Limb (tissue), 2 donors: ENCODE results near the gene GABRG3.

Source experiments
- DNase-seq, 2 donors: peaks; one replicate each; pipeline ENCODE4 v3.0.0-alpha.2; 2016; ENCODE audit errors: extremely low spot score in 2 of 2

The GABRG3 gene

GRCh38 chr15:26970712-26971210, at the start of gene GABRG3:
Gene GABRG3 (plus strand): TSS chr15:26971181.
- peak in 1 of 2 donors; percentile 68 for DNase-seq

DNA sequence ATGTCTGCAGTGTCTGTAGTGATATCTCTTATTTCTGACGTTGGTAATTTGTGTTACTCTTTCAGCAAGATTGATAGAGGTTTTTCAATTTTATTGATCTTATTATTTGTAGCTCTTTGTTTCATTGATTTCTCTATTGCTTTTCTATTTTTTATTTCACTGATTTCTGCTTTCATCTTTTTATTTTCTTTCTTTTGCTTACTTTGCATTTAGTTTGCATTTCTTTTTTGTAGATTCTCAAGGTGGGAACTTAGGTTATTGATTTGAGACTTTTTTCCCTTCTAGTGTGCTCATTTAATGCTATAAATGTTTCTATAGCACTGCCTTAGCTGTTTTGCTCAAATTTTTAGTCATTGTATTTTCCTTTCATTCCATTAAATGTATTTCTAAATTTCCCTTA, 49.5 kb upstream of the GABRG3 start:
- no peak for DNase-seq

- no peak for DNase-seq
Observed at GRCh38 chr15:26926081-26926480, 44.9 kb upstream of the GABRG3 start.

DNA sequence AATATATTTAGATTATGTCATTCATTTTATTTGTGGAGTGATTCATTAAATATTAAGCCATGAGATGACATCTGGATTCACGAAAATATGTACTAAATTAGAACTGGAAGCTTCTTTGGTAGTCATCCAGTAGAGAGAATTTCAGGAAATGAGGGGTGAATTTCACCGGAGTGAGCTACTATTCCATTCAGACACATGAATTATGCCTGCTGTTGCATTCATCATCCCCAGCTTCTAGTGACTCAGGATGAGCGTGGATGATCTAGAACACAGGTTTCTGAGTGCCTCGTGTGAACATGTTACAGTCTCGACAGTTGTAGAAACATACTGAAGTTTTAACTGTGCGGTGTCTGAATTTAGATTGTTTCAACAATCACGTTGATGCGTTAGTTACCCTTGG, 42.9 kb upstream of the GABRG3 start:
- DNase-seq, result no peak

- no peak for DNase-seq
Observed at GRCh38 chr15:26929588-26929987, 41.4 kb upstream of the GABRG3 start.

DNA sequence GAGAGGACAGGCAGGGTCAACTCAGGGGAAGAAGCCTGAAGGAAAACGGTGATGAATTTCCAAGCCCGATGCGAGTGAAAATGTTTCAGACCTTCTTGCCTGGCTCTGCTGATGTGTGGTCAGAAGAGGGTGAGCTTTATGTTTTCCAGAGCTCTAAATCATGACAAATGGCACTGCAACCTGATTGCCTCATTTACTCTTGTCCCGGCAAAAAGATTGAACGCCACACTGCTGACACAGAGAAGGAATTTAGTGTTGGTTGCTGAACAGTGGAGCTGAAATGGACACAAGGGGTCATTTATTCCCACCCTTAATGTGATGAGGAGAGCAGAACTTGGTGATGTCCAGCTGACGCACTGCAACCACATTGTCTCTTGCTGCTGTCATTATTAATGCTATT, 36.1 kb upstream of the GABRG3 start:
- no peak for DNase-seq

DNA sequence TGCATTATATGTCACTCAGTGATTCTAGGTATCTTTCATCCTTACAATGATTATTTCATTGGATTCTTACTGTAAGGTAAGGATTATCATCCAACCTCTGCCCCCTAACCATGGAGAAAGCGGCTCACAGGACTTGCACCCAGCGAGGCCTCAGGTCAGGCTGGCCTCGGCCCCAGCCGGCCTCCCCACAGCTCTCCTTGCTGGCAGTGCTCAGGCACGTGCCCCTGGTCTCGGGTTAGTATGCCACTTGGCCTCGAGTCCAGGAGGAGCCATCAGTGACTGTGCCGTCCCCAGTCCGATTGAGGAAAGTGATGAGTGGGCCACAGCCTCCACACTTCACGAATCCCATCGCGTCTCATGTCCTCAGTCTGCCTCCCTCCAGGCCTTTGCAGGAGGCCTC, 35.7 kb upstream of the GABRG3 start:
- DNase-seq, result no peak

DNA sequence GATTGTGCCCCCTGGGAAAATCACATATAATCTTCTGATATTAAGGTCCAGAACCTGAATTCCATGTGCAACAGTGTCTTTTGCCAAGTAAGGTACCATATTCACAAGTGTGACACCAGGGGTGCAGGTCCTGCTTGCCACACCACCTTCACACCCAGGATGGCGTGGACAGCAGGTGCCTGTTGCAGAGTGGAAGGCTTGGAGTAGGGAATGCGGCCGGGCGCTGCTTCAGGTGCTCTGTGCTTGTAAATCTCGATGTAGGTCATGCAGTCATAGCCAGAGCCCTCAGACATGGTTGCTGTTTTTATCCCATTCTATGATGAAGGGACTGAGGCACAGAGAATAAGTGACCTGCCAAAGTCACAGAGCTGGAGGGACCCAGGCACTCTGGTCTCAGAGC, 34.5 kb upstream of the GABRG3 start:
- DNase-seq, result no peak

- DNase-seq, result no peak
Observed at GRCh38 chr15:26937134-26937533, 33.8 kb upstream of the GABRG3 start.

DNA sequence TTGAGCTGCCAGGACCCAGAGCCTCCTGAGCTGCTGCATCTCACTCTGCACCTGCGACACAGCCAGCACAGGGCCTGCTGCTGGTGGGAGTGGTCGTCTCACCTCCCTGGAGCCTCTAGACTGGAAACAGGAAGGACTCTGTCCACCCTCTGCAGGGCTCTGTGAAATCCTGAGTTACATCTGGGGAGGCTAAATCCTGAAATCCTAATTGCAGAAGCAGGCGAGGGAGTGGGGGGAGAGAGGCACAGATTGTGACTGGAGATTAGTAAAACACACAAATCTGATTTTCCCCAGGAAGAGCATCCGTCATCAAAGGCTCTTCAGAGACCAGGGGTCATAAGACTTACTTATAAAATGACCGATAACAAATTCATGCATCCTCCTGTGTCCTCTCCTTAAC, 31.6 kb upstream of the GABRG3 start:
- no peak for DNase-seq

DNA sequence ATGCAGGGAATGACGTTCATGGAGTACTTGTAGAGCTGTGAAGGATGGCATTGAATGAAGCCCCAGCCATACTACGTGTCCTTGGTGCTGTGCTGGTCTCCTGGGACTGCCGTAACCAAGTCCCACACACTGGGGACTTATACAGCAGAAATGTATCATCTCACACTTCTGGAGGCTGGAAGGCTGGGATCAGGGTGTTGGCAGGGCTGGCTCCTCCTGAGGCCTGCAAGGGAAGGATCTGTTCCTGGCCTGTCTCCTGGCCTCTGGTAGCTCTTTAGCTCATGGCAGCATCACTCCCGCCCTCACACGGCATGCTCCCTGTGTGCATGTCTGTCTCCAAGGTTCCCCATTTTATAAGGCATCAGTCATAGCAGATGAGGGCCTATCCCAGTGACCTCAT, 29.5 kb upstream of the GABRG3 start:
- no peak for DNase-seq

GRCh38 chr15:26943866-26944265, 27.1 kb upstream of the GABRG3 start:
- no peak for DNase-seq

- no peak for DNase-seq
Observed at GRCh38 chr15:26945046-26945445, 25.9 kb upstream of the GABRG3 start.

GRCh38 chr15:26950001-26950400, 21.0 kb upstream of the GABRG3 start:
- no peak for DNase-seq

DNA sequence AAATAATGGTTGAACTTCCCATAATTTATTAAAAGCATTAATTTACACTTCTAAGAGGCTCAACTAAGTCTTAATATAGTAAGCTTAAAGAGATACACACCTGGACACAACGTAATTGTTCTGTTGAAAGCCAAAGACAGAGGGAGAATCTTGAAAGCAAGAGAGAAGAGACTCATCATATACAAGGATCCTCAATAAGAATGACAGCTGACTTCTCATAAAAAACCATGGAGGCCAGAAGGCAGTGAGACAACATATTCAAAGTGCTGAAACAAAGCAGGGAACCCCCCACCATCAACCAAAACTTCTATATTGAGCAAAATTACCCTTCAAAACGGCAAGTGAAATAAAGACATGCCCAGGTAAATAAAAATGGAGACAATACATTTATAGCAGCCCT, 16.6 kb upstream of the GABRG3 start:
- no peak for DNase-seq

GRCh38 chr15:26967719-26968269, 3.2 kb upstream of the GABRG3 start:
- peak; percentile 53 to 82 for DNase-seq

GRCh38 chr15:26968806-26969205, 2.2 kb upstream of the GABRG3 start:
- no peak for DNase-seq

GRCh38 chr15:26971271-26972018, 464 bp downstream of the GABRG3 start:
- peak in 1 of 2 donors; percentile 53 for DNase-seq

- no peak for DNase-seq
Observed at GRCh38 chr15:26972636-26973035, 1.7 kb downstream of the GABRG3 start.

DNA sequence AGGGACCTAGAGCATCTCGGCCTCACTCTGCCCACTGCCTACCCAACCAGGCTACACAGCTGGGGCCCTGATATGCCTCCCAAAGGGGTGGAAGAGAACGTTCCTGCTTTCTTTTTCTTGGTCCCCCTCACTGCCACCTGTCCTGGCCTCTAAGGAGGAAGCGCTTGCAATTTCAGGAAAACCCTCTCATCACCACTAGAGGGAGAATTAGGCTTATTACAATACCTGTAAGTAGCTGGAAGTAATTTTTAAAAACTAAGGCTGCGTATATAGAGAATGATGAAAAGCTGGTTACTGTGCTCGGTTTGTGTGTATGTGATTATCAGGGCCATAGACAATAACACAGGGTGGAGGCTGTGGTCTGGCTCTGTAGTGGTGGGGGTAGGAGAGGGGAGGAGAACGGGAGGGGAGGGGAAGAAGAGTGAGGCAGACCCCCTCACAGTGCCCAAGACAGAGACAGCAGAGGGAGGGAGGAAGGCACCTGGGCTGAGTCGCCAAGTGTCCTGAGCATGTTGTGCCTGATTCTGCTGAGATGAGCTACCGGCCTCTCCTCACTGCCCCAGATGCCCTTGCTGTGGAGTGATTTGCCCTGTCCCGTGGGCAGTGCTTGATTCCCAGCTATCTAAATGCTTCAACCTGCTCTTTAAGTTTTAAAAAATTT, 3.3 kb downstream of the GABRG3 start:
- DNase-seq, result peak; percentile 31 to 49

DNA sequence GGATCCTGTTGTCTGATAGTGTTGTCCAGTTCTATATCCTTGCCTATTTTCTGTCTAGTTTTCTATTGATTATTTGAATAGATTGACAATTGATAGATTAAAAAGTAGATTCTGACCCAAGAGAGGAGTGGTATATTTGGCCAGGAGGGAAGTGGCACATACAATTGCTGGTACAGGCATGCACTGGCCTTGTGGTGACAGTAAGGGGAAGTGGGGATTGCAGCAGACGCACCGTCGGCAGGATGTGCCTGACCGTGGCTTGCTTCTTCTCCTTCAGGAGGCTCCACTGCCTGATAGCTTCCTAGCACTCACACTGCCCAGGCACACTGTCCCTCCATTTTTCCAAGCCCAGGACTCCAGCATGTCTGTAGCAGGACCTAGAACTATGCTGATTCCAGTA, 10.5 kb downstream of the GABRG3 start:
- DNase-seq, result no peak

DNA sequence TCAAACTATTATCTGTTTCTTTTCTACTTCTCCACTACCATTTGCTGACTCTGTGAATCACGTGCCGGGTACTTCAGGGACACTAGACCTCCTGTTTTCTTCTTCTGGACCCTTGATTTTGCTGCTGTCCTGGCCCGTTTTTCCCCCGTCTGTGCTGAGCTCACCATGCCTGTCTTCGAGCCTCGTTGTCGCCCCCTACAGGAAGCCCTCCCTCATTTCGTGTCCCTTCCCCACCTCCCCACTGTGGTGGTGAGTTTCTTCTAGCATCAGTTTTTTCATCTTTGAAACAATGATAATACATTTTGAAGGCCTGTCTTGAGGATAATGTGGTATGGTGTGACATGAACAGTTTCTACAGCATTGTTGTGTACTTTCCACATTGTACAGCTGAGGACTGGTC, 12.8 kb downstream of the GABRG3 start:
- no peak for DNase-seq

DNA sequence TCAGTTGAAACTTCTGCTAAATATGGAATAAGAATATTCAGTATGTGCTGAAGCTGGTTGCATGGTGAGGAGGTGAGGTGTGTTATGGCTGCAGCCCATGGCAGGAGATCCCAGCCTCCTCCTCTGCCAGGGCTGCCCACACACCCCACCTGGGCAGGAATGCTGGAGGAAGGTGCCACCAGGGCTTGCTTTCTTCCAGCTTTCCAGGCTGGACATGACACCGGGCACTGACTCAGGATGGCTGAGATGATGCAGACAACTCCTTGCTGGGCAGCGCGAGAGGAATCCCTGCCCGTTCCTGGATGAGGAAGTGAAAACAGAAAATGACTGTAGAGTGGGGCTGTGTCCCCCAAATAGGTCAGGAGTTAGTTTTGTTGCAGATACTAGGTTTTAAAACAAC, 14.1 kb downstream of the GABRG3 start:
- no peak for DNase-seq
